ENCODE results near the gene VAV3. TPM values are rescaled to one million over a fixed set of nuclear protein-coding genes. Genes with fewer than 3 reads are reported as not detected.
"Not testable (repeated sequence)": the region's sequence is repeated elsewhere in the genome, so short reads cannot be mapped to it uniquely, and the experiment has no call there.

Gene VAV3
- polyA plus RNA-seq, 3 donors: 5.4 to 9.2 (median 9.0) TPM

- Histone ChIP-seq H3K4me3 (replicated peaks in 1 of 3; ENCODE audit: low read depth in 2 of 3, low read length in 3 of 3) (no peak overlapping the region), H3K4me2 (replicated peaks; ENCODE audit: extremely low read depth, low read length, poor library complexity, severe bottlenecking) (peak overlapping the region; percentile 25), H3K27me3 (ENCODE audit: control insufficient read depth in 2 of 2, insufficient read depth in 2 of 2, low read length in 2 of 2) (no peaks in the 10 kb centered on the region), H3K27ac (ENCODE audit: low read depth in 1 of 2, low read length in 2 of 2) (peak overlapping the region in 1 of 2 donors; percentile 65), H3K9me3 (replicated peaks in 1 of 2; ENCODE audit: control insufficient read depth in 1 of 2, insufficient read depth in 1 of 2, low read length in 2 of 2) (no peaks in the 10 kb centered on the region), H3K36me3 (replicated peaks in 1 of 2; ENCODE audit: control insufficient read depth in 1 of 2, insufficient read depth in 2 of 2, low read length in 2 of 2) (peaks cover 0 to 22% of the 10 kb centered on the region in 2 donors), H3K4me1 (ENCODE audit: control insufficient read depth in 1 of 2, insufficient read depth in 2 of 2, low read length in 2 of 2) (peaks cover 14 to 15% of the 10 kb centered on the region in 2 donors), H4K20me1 (ENCODE audit: insufficient read depth, low read length) (no peaks in the 10 kb centered on the region), H3K9ac (ENCODE audit: insufficient read depth, low read length, poor library complexity, severe bottlenecking) (no peak overlapping the region), H2AFZ (ENCODE audit: insufficient read depth, low read depth, low read length, poor library complexity, severe bottlenecking) (no peak overlapping the region), H3K79me2 (ENCODE audit: insufficient read depth, low read length) (no peaks in the 10 kb centered on the region)
- no peak for TF ChIP-seq CTCF (IDR thresholded peaks at IDR 0.05)
- Mint-ChIP-seq H3K4me3 (no peak overlapping the region), H3K27ac (peak overlapping the region; percentile 55 to 88 (median 80)), H3K36me3 (peaks cover 47 to 51% of the 10 kb centered on the region in 2 donors), H3K27me3 (ENCODE audit: low read depth in 3 of 3) (no peaks in the 10 kb centered on the region), H3K9me3 (peaks cover 0 to 15% (median 4%) of the 10 kb centered on the region in 7 donors), H3K4me1 (peaks cover 29% of the 10 kb centered on the region)
- 64% methylated on average over 2 of the region's 4 CpGs for WGBS (ENCODE audit: insufficient coverage)
- intact Hi-C loops (cut with micrococcal nuclease): no loop called here
- DNase-seq: peak; percentile 26 to 35 (median 29)
Measured at GRCh38 chr1:107739201-107739600, 225.8 kb downstream of the VAV3 start.

- intact Hi-C loops (cut with micrococcal nuclease); H3K9me3 ChIP-seq (replicated peaks in 1 of 2; ENCODE audit: control insufficient read depth in 1 of 2, insufficient read depth in 1 of 2, low read length in 2 of 2); DNase-seq; H3K4me3 Mint-ChIP-seq; H3K4me2 ChIP-seq (replicated peaks; ENCODE audit: extremely low read depth, low read length, poor library complexity, severe bottlenecking); H3K27ac Mint-ChIP-seq; H4K20me1 ChIP-seq (ENCODE audit: insufficient read depth, low read length); H2AFZ ChIP-seq (ENCODE audit: insufficient read depth, low read depth, low read length, poor library complexity, severe bottlenecking); H3K4me3 ChIP-seq (replicated peaks in 1 of 3; ENCODE audit: low read depth in 2 of 3, low read length in 3 of 3); H3K79me2 ChIP-seq (ENCODE audit: insufficient read depth, low read length); H3K27me3 Mint-ChIP-seq (ENCODE audit: low read depth in 3 of 3); H3K27ac ChIP-seq (ENCODE audit: low read depth in 1 of 2, low read length in 2 of 2); H3K4me1 Mint-ChIP-seq; H3K27me3 ChIP-seq (ENCODE audit: control insufficient read depth in 2 of 2, insufficient read depth in 2 of 2, low read length in 2 of 2); H3K4me1 ChIP-seq (ENCODE audit: control insufficient read depth in 1 of 2, insufficient read depth in 2 of 2, low read length in 2 of 2); H3K9ac ChIP-seq (ENCODE audit: insufficient read depth, low read length, poor library complexity, severe bottlenecking): not testable (repeated sequence)
- peaks cover 41 to 46% of the 10 kb centered on the region in 2 donors for H3K36me3 Mint-ChIP-seq
- H3K9me3 Mint-ChIP-seq: peaks cover 0 to 15% (median 4%) of the 10 kb centered on the region in 7 donors
- peaks cover 0 to 18% of the 10 kb centered on the region in 2 donors for H3K36me3 ChIP-seq (replicated peaks in 1 of 2; ENCODE audit: control insufficient read depth in 1 of 2, insufficient read depth in 2 of 2, low read length in 2 of 2)
- 100% methylated on average over 1 of the region's 7 CpGs for WGBS (ENCODE audit: insufficient coverage)
Measured at GRCh38 chr1:107733401-107733800, 231.6 kb downstream of the VAV3 start.

Data from CD14-positive monocyte (primary cell).